Measurements from ENCODE around the gene STT3B.

The STT3B gene

DNA sequence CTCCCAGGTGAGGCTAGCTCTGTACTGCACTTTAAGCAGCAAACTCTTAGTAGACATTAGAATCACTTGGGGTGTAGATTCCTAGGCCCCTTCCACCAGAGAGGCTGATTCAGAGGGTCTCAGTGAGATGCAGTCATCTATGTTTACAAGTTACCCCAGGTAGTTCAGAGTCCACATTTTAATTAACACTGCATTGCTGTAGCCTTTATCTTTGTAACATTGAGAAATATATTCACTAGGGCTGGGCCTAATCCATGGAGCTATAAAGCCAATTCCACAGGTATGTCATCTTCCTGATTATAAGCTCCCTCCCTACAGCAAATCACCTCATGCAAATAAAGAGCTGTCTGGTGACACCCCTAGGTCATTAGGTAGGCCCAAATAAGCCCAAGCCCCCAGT lies 39.6 kb upstream of the STT3B start:
- H4K20me1 ChIP-seq (ENCODE audit: insufficient read depth, low read length): no peaks in the 10 kb centered on the region
- H3K4me2 ChIP-seq (ENCODE audit: low read depth, low read length): no peak overlapping the region
- TF ChIP-seq EZH2phosphoT487 (IDR thresholded peaks at IDR 0.05; ENCODE audit: low read length) (no peak), EZH2 (optimal IDR thresholded peaks at IDR 0.05; ENCODE audit: low read depth, low read length) (no peak)
- TF ChIP-seq, protein P1, sequence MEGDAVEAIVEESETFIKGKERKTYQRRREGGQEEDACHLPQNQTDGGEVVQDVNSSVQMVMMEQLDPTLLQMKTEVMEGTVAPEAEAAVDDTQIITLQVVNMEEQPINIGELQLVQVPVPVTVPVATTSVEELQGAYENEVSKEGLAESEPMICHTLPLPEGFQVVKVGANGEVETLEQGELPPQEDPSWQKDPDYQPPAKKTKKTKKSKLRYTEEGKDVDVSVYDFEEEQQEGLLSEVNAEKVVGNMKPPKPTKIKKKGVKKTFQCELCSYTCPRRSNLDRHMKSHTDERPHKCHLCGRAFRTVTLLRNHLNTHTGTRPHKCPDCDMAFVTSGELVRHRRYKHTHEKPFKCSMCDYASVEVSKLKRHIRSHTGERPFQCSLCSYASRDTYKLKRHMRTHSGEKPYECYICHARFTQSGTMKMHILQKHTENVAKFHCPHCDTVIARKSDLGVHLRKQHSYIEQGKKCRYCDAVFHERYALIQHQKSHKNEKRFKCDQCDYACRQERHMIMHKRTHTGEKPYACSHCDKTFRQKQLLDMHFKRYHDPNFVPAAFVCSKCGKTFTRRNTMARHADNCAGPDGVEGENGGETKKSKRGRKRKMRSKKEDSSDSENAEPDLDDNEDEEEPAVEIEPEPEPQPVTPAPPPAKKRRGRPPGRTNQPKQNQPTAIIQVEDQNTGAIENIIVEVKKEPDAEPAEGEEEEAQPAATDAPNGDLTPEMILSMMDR (IDR thresholded peaks at IDR 0.05; ENCODE audit: low read length): no peak
- H3K9ac ChIP-seq (ENCODE audit: low read length): no peak overlapping the region
- H3K36me3 ChIP-seq (replicated peaks; ENCODE audit: insufficient read depth, low read length): no peaks in the 10 kb centered on the region
- H3K27me3 ChIP-seq (replicated peaks; ENCODE audit: insufficient read depth, low read length): no peaks in the 10 kb centered on the region
- 0 out of 2 replicates have a peak, but pooled peaks cover 2% of the 10 kb centered on the region for H3K9me3 ChIP-seq (replicated peaks; ENCODE audit: insufficient read depth, low read length)
- H3K27ac ChIP-seq (ENCODE audit: low read length): no peak overlapping the region
- no peaks in the 10 kb centered on the region for H3K79me2 ChIP-seq (ENCODE audit: low read length)
- H3K4me3 ChIP-seq (ENCODE audit: low read length): no peak overlapping the region
- no peak for DNase-seq
- no peak overlapping the region for H2AFZ ChIP-seq (ENCODE audit: low read length)
- H3F3A ChIP-seq (ENCODE audit: insufficient read depth, low read length): no peaks in the 10 kb centered on the region
- H3K4me1 ChIP-seq (ENCODE audit: low read length): no peaks in the 10 kb centered on the region
- H3K9me2 ChIP-seq (replicated peaks; ENCODE audit: insufficient read depth, low read length): no peaks in the 10 kb centered on the region

DNA sequence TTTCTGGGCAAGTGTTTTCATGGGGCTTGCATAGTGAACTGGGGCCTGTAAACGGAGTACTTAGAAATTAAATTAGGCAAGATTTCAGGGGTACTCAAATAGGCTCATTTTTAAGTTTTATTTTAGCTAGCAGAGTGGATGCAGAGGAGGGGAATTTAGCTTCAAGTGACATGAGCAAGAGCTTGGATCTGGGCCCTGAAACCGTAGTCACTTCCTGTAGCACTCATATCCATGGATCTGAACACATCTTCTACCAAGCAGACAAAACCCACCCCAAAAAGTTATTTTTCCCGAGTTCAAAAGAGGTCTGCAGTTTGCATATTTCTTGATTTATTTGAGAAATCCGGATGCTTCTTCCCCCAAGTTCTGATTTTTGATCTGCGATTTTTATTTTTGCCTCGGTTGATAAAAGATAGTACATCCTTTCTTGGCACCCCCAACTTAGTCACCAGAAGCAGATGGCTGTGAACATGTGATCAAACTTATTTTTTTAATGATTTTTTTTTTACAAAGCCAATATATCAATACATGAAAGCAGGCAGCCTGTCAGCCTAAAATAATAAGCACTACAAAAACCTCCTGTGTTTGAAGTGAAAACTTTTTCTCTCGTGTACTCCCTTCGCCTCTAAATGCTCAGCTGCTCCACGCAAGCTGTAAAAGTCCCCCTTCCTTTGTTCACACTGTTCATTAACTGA lies 36.6 kb upstream of the STT3B start:
- Histone ChIP-seq H3K36me3 (replicated peaks; ENCODE audit: insufficient read depth, low read length) (no peaks in the 10 kb centered on the region), H3K4me2 (ENCODE audit: low read depth, low read length) (no peak overlapping the region), H4K20me1 (ENCODE audit: insufficient read depth, low read length) (no peaks in the 10 kb centered on the region), H3K27me3 (replicated peaks; ENCODE audit: insufficient read depth, low read length) (no peaks in the 10 kb centered on the region), H3F3A (ENCODE audit: insufficient read depth, low read length) (no peaks in the 10 kb centered on the region), H3K4me1 (ENCODE audit: low read length) (no peaks in the 10 kb centered on the region), H3K27ac (ENCODE audit: low read length) (no peak overlapping the region), H3K9me2 (replicated peaks; ENCODE audit: insufficient read depth, low read length) (no peaks in the 10 kb centered on the region), H3K79me2 (ENCODE audit: low read length) (no peaks in the 10 kb centered on the region), H3K9me3 (replicated peaks; ENCODE audit: insufficient read depth, low read length) (0 out of 2 replicates have a peak, but pooled peaks cover 2% of the 10 kb centered on the region), H3K9ac (ENCODE audit: low read length) (no peak overlapping the region), H2AFZ (ENCODE audit: low read length) (no peak overlapping the region), H3K4me3 (ENCODE audit: low read length) (no peak overlapping the region)
- no peak for DNase-seq
- TF ChIP-seq, protein P1 (IDR thresholded peaks at IDR 0.05; ENCODE audit: low read length): no peak
- TF ChIP-seq EZH2 (optimal IDR thresholded peaks at IDR 0.05; ENCODE audit: low read depth, low read length) (no peak), EZH2phosphoT487 (IDR thresholded peaks at IDR 0.05; ENCODE audit: low read length) (no peak)

- Histone ChIP-seq H3K27ac (ENCODE audit: low read length) (no peak overlapping the region), H3K4me3 (ENCODE audit: low read length) (no peak overlapping the region), H3K9ac (ENCODE audit: low read length) (no peak overlapping the region), H3K79me2 (ENCODE audit: low read length) (no peaks in the 10 kb centered on the region), H4K20me1 (ENCODE audit: insufficient read depth, low read length) (no peaks in the 10 kb centered on the region), H3K36me3 (replicated peaks; ENCODE audit: insufficient read depth, low read length) (no peaks in the 10 kb centered on the region), H3K9me3 (replicated peaks; ENCODE audit: insufficient read depth, low read length) (0 out of 2 replicates have a peak, but pooled peaks cover 2% of the 10 kb centered on the region), H2AFZ (ENCODE audit: low read length) (no peak overlapping the region), H3F3A (ENCODE audit: insufficient read depth, low read length) (no peaks in the 10 kb centered on the region), H3K9me2 (replicated peaks; ENCODE audit: insufficient read depth, low read length) (no peaks in the 10 kb centered on the region), H3K4me2 (ENCODE audit: low read depth, low read length) (no peak overlapping the region), H3K27me3 (replicated peaks; ENCODE audit: insufficient read depth, low read length) (no peaks in the 10 kb centered on the region), H3K4me1 (ENCODE audit: low read length) (no peaks in the 10 kb centered on the region)
- TF ChIP-seq EZH2phosphoT487 (IDR thresholded peaks at IDR 0.05; ENCODE audit: low read length) (no peak), EZH2 (optimal IDR thresholded peaks at IDR 0.05; ENCODE audit: low read depth, low read length) (no peak)
- TF ChIP-seq, protein P1 (IDR thresholded peaks at IDR 0.05; ENCODE audit: low read length): no peak
- no peak for DNase-seq
These were observed 33.9 kb upstream of the STT3B start for GRCh38 chr3:31498791-31499190.
